GM18867 (cell line): ENCODE results near the gene OBSCN.

Experiments
- ATAC-seq: cut with Tn5 transposase; IDR thresholded peaks from one replicate; pipeline ENCODE4 v1.9.1; 2021; ENCODE audit warnings: mild to moderate bottlenecking, moderate library complexity; ENCODE audit not compliant: unreplicated experiment

The OBSCN gene

GRCh38 chr1:228350831-228351781 is 143.3 kb downstream of the OBSCN start:
- ATAC-seq, result no peak

GRCh38 chr1:228351850-228352249 is 144.0 kb downstream of the OBSCN start:
- ATAC-seq, result no peak

GRCh38 chr1:228352677-228353481 is 145.0 kb downstream of the OBSCN start:
- no peak for ATAC-seq

- ATAC-seq, result no peak
Observed at GRCh38 chr1:228353601-228354371, 145.9 kb downstream of the OBSCN start.

GRCh38 chr1:228354390-228355320 is 146.8 kb downstream of the OBSCN start:
- ATAC-seq, result no peak

- no peak for ATAC-seq
Observed at GRCh38 chr1:228356897-228357680, 149.2 kb downstream of the OBSCN start.

- ATAC-seq, result no peak
Observed at GRCh38 chr1:228358039-228358763, 150.4 kb downstream of the OBSCN start.

GRCh38 chr1:228358764-228359612 is 151.1 kb downstream of the OBSCN start:
- no peak for ATAC-seq

GRCh38 chr1:228359613-228360532 is 152.0 kb downstream of the OBSCN start:
- no peak for ATAC-seq

- ATAC-seq, result no peak
Observed at GRCh38 chr1:228360533-228361313, 152.9 kb downstream of the OBSCN start.

- no peak for ATAC-seq
Observed at GRCh38 chr1:228361314-228362140, 153.7 kb downstream of the OBSCN start.

- ATAC-seq, result no peak
Observed at GRCh38 chr1:228362141-228362883, 154.5 kb downstream of the OBSCN start.

- no peak for ATAC-seq
Observed at GRCh38 chr1:228362884-228363450, 155.1 kb downstream of the OBSCN start.

- ATAC-seq, result no peak
Observed at GRCh38 chr1:228363686-228364067, 155.8 kb downstream of the OBSCN start.
